ENCODE data around the gene TTLL8. TPM values are rescaled to one million over a fixed set of nuclear protein-coding genes. Genes with fewer than 3 reads are reported as not detected.
"Not testable (repeated sequence)": the region's sequence is repeated elsewhere in the genome, so short reads cannot be mapped to it uniquely, and the experiment has no call there.

Gene TTLL8
- total RNA-seq, 2 experiments from 2014 or later = 0.06 to 0.72 TPM

DNA sequence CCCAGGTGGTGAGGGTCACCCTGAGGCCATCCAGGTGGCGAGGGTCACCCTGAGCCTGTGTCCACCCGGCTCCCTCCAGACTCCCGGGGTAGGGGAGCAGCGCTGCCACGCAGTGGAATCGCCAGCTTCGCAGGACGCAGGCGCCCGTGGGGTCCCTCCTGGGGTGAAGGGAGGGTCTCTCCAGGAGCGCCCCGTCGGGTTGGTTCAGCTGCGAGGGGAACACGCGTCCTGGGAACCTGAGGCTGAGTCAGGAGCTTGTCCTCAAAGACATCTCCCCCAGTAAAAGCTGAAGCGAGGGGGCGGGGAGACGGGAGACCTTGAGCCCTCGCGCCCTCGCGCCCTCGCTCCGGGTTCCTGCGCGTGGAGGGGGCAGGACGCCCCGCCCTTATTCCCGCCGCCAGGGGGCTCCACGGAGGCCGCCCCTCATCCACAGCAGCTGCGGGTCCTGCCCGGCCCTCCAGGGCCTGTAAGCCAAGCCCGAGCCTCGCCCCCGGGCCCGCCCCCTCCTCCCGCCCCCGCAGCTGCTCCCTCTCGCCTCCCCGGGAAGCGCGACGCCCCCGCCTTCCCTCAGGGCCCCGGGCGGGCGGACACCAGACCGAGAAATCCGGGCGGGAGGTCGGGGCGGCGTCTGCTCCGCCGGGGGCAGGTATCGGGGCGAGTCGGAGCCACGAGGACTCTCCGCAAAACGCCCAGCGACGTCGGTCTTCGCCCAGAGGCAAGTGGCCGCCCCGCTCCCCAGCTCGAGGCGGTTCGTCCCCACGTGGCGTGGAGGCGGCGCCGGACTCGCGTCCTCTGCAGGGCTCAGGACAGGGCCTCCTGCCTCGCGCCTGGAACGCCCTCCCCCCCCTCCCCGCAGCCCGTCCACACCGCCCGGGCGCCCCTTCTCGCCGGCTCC lies 74.7 kb downstream of the TTLL8 start:
- Histone ChIP-seq H3K9me3 (ENCODE audit: low read length) (peaks cover 10% of the 10 kb centered on the region), H3K4me1 (ENCODE audit: insufficient read depth, low read length, poor library complexity, severe bottlenecking) (no peaks in the 10 kb centered on the region), H2AFZ (ENCODE audit: low read length) (no peak overlapping the region), H3K9me2 (ENCODE audit: insufficient read depth, low read length) (no peaks in the 10 kb centered on the region), H3K4me3 (ENCODE audit: low read depth, low read length, poor library complexity, severe bottlenecking) (no peak overlapping the region), H3K4me2 (ENCODE audit: low read length) (no peak overlapping the region), H4K20me1 (ENCODE audit: insufficient read depth, low read length) (no peaks in the 10 kb centered on the region), H3K79me2 (ENCODE audit: insufficient read depth, low read depth, low read length) (no peaks in the 10 kb centered on the region), H3K27ac (ENCODE audit: low read depth, low read length, poor library complexity, severe bottlenecking) (no peak overlapping the region), H3K36me3 (ENCODE audit: insufficient read depth, low read length) (no peaks in the 10 kb centered on the region)
- ChIA-PET CTCF (ENCODE audit: unreplicated experiment) (no interaction called here), POLR2A (no interaction called here)
- intact Hi-C loops (cut with micrococcal nuclease; ENCODE audit: unreplicated experiment) = no loop called here
- no TSS peak for BruUV-seq (replicated peaks)
- no peak for DNase-seq (ENCODE audit: low spot score)
- TF ChIP-seq EZH2phosphoT487 (IDR thresholded peaks at IDR 0.05; ENCODE audit: borderline replicate concordance, low read depth, low read length) = no peak

DNA sequence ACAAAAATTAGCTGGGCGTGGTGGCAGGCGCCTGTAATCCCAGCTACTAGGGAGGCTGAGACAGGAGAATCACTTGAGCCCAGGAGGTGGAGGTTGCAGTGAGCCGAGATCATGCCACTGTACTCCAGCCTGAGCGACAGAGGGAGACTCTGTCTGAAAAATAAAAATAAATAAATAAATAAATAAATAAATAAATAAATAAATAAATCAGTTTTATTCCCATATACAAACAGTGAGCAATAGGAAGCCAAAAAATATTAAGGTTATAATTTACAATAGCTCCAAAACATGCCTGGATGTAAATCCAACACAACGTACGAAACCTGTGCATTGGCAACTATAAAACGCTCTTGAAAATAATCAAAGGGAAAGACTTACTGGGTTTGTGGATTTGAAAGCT lies 76.3 kb downstream of the TTLL8 start:
- POLR2A ChIA-PET; H4K20me1 ChIP-seq (ENCODE audit: insufficient read depth, low read length): not testable (repeated sequence)

DNA sequence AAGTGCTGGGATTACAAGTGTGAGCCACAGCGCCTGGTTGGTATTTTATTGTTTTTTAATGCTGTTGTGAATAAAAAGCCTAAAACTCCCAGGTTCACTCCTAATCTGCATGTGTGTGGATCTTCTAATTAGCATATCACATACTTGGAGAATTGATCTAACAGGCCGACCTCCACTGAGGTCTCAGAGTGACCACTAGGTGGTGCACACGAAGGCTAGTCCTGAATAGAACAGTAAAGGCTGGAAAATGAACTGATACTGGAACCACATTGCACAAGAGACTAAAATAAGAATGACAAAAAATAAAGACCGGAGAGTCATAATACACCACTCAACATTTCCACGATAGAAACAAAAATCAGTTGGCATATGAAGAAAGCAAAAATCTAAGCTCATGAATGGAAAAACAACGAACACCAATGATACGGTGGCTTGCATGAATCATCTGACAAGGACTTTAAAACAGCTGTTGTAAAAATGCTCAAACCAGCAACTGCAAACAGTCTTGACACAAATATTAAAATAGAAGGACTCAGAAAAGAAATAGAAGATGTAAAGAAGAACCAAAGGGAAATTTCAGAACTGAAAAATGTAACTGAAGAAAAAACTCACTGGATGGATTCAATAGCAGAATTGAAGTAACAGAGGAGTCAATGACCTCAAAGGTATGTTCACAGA lies 78.4 kb downstream of the TTLL8 start:
- no peaks in the 10 kb centered on the region for H4K20me1 ChIP-seq (ENCODE audit: insufficient read depth, low read length)
- peak; percentile 62 for DNase-seq (ENCODE audit: low spot score)
- no peaks in the 10 kb centered on the region for H3K9me3 ChIP-seq (ENCODE audit: low read length)
- H3K4me3 ChIP-seq (ENCODE audit: low read depth, low read length, poor library complexity, severe bottlenecking) = no peak overlapping the region
- H2AFZ ChIP-seq (ENCODE audit: low read length) = no peak overlapping the region
- H3K4me1 ChIP-seq (ENCODE audit: insufficient read depth, low read length, poor library complexity, severe bottlenecking) = peaks cover 17% of the 10 kb centered on the region
- intact Hi-C loops (cut with micrococcal nuclease; ENCODE audit: unreplicated experiment) = loop anchor here (5.0 kb wide), 1 partner anchor 53 kb away; no protein-coding TSS in a partner anchor
- H3K79me2 ChIP-seq (ENCODE audit: insufficient read depth, low read depth, low read length) = no peaks in the 10 kb centered on the region
- no peak overlapping the region for H3K27ac ChIP-seq (ENCODE audit: low read depth, low read length, poor library complexity, severe bottlenecking)
- H3K9me2 ChIP-seq (ENCODE audit: insufficient read depth, low read length) = no peaks in the 10 kb centered on the region
- TF ChIP-seq CTCF (conservative IDR thresholded peaks at IDR 0.05; ENCODE audit: low read length) = peak; percentile 84
- no peak for TF ChIP-seq EZH2phosphoT487 (IDR thresholded peaks at IDR 0.05; ENCODE audit: borderline replicate concordance, low read depth, low read length)
- BruUV-seq (replicated peaks) = no TSS peak
- POLR2A ChIA-PET = no interaction called here
- CTCF ChIA-PET (ENCODE audit: unreplicated experiment) = no interaction called here
- H3K4me2 ChIP-seq (ENCODE audit: low read length) = no peak overlapping the region
- H3K36me3 ChIP-seq (ENCODE audit: insufficient read depth, low read length) = no peaks in the 10 kb centered on the region

More for the DNA sequence above, 76.3 kb downstream of the TTLL8 start:
- intact Hi-C loops (cut with micrococcal nuclease; ENCODE audit: unreplicated experiment); H3K9me2 ChIP-seq (ENCODE audit: insufficient read depth, low read length); H3K79me2 ChIP-seq (ENCODE audit: insufficient read depth, low read depth, low read length); BruUV-seq (replicated peaks); H3K27ac ChIP-seq (ENCODE audit: low read depth, low read length, poor library complexity, severe bottlenecking); H3K9me3 ChIP-seq (ENCODE audit: low read length); H3K4me1 ChIP-seq (ENCODE audit: insufficient read depth, low read length, poor library complexity, severe bottlenecking); H3K4me3 ChIP-seq (ENCODE audit: low read depth, low read length, poor library complexity, severe bottlenecking); H2AFZ ChIP-seq (ENCODE audit: low read length); DNase-seq (ENCODE audit: low spot score); H3K36me3 ChIP-seq (ENCODE audit: insufficient read depth, low read length); CTCF ChIA-PET (ENCODE audit: unreplicated experiment); H3K4me2 ChIP-seq (ENCODE audit: low read length): not testable (repeated sequence)
